HCT116 (cell line): ENCODE measurements around the gene MTHFD1L. TPM values are rescaled to one million over a fixed set of nuclear protein-coding genes. Genes with fewer than 3 reads are reported as not detected.

Experiments
- ATAC-seq: fragments of 200-7000 bp; cut with Tn5 transposase; 2 replicates; pipeline ENCODE4 v1.9.1; 2020; ENCODE audit warnings: mild to moderate bottlenecking, moderate library complexity
- BruUV-seq: library from RNA; stranded (reverse); fragments of 400-500 nt; replicated peaks from 2 replicates; lab custom pipeline; 2021; lab: Mats Ljungman, UMichigan
- CTCF ChIA-PET: fragments of 300-600 bp; sonication (Branson Sonifier 250); formaldehyde crosslinking; loops from one replicate; lab custom pipeline; 2021; ENCODE audit warnings: antibody characterized with exemption; lab: Charles Lee
- POLR2A ChIA-PET: fragments of 300-600, 350-600 bp; sonication (Branson Sonifier 250); formaldehyde crosslinking; loops from one replicate; lab custom pipeline; 2021; ENCODE audit warnings: antibody characterized with exemption; lab: Charles Lee
- RAD21 ChIA-PET, 2 experiments: fragments of 300-600 bp; sonication (Branson Sonifier 250); formaldehyde crosslinking; loops; one replicate each; lab custom pipeline; 2023; ENCODE audit warnings: low total read pairs in 2 of 2; ENCODE audit not compliant: uncharacterized antibody in 2 of 2, unreplicated experiment in 2 of 2, low non-redundant PET in 1 of 2; lab: Charles Lee
- DNase-seq: peaks from one replicate; pipeline ENCODE4 v3.0.0-alpha.2; 2010; ENCODE audit warnings: low read depth, low spot score
- H2AFZ ChIP-seq: fragments of 200-600 bp; shearing (Covaris generic), sonication (generic); 2 replicates; pipeline ENCODE4 v1.6.1; 2017; ENCODE audit warnings: low read depth, mixed run types, mixed read lengths, antibody characterized with exemption, low read length; ENCODE audit not compliant: poor library complexity, severe bottlenecking
- H3K27ac ChIP-seq: 2 replicates; pipeline ENCODE4 v1.5.1; 2012; ENCODE audit warnings: low read depth, low read length
- H3K27me3 ChIP-seq: fragments of 200-600 bp; sonication (generic); 2 replicates; pipeline ENCODE4 v1.6.1; 2016; ENCODE audit warnings: mixed run types, low read length, mixed read lengths; ENCODE audit not compliant: insufficient read depth
- H3K36me3 ChIP-seq, 2 experiments: fragments of 200-500 bp in 1 of 2; fragments of 200-600 bp in 1 of 2; sonication (Bioruptor generic) in 1 of 2; sonication (generic) in 1 of 2; 2 replicates each; pipeline versions ENCODE4 v1.5.1 to v1.6.1; 2014 to 2016; ENCODE audit warnings: low read length in 2 of 2, inconsistent platforms in 1 of 2, mixed read lengths in 1 of 2, mixed run types in 1 of 2; ENCODE audit not compliant: insufficient read depth in 2 of 2, control insufficient read depth in 1 of 2
- H3K4me1 ChIP-seq, 2 experiments: fragments of 200-600 bp in 1 of 2; sonication (generic) in 1 of 2; 2 replicates each; pipeline versions ENCODE4 v1.5.1 to v1.6.1; 2012 to 2017; ENCODE audit warnings: low read length in 2 of 2, inconsistent platforms in 1 of 2, mild to moderate bottlenecking in 1 of 2, mixed read lengths in 1 of 2, mixed run types in 1 of 2, moderate library complexity in 1 of 2; ENCODE audit not compliant: insufficient read depth in 2 of 2, control insufficient read depth in 1 of 2
- H3K4me2 ChIP-seq: fragments of 200-600 bp; sonication (generic); 2 replicates; pipeline ENCODE4 v1.6.1; 2017; ENCODE audit warnings: mixed run types, low read length, mixed read lengths
- H3K4me3 ChIP-seq, 2 experiments: fragments of 200-600 bp in 1 of 2; sonication (generic) in 1 of 2; replicated peaks in 1 of 2; 2 replicates each; pipeline ENCODE4 v1.5.1; 2011 to 2016; ENCODE audit warnings: low read length in 2 of 2, control low read depth in 1 of 2, low read depth in 1 of 2, mild to moderate bottlenecking in 1 of 2, mixed read lengths in 1 of 2, mixed run types in 1 of 2
- H3K79me2 ChIP-seq: fragments of 200-600 bp; sonication (generic); 2 replicates; pipeline ENCODE4 v1.6.1; 2017; ENCODE audit warnings: mild to moderate bottlenecking, mixed run types, low read length, moderate library complexity, mixed read lengths; ENCODE audit not compliant: insufficient read depth
- H3K9ac ChIP-seq: fragments of 200-600 bp; sonication (generic); 2 replicates; pipeline ENCODE4 v1.6.1; 2016; ENCODE audit warnings: low read length, mixed read lengths
- H3K9me2 ChIP-seq: fragments of 200-600 bp; sonication (generic), shearing (Covaris generic); 2 replicates; pipeline ENCODE4 v1.6.1; 2017; ENCODE audit warnings: mixed run types, mild to moderate bottlenecking, moderate library complexity; ENCODE audit not compliant: insufficient read depth
- H3K9me3 ChIP-seq, 2 experiments: fragments of 200-500 bp in 1 of 2; fragments of 200-600 bp in 1 of 2; sonication (Bioruptor generic) in 1 of 2; sonication (generic) in 1 of 2; 2 replicates each; pipeline ENCODE4 v1.6.1; 2014 to 2017; ENCODE audit warnings: low read length in 2 of 2, mixed read lengths in 2 of 2, inconsistent platforms in 1 of 2, low read depth in 1 of 2, mild to moderate bottlenecking in 1 of 2, mixed run types in 1 of 2, moderate library complexity in 1 of 2; ENCODE audit not compliant: control insufficient read depth in 1 of 2, insufficient read depth in 1 of 2
- H4K20me1 ChIP-seq: fragments of 200-600 bp; sonication (generic), shearing (Covaris generic); 2 replicates; pipeline ENCODE4 v1.6.1; 2017; ENCODE audit warnings: mixed run types, mild to moderate bottlenecking, moderate library complexity; ENCODE audit not compliant: insufficient read depth
- CBX3 ChIP-seq: IDR thresholded peaks from 2 replicates; pipeline ENCODE4 v1.6.1; 2012; ENCODE audit warnings: low read depth
- EGR1 ChIP-seq: IDR thresholded peaks from 2 replicates; pipeline ENCODE4 v1.6.1; 2012; ENCODE audit warnings: low read depth
- EZH2 ChIP-seq: fragments of 200-600 bp; sonication (generic); IDR thresholded peaks from 2 replicates; pipeline ENCODE4 v1.6.1; 2017; ENCODE audit warnings: antibody characterized with exemption, mixed run types
- POLR2A ChIP-seq: IDR thresholded peaks from 2 replicates; pipeline ENCODE4 v1.7.0; 2011; ENCODE audit warnings: borderline replicate concordance; ENCODE audit not compliant: insufficient read depth, insufficient read length; ENCODE audit errors: extremely low read depth
- POLR2AphosphoS5 ChIP-seq: IDR thresholded peaks from 2 replicates; pipeline ENCODE4 v1.6.1; 2011; ENCODE audit warnings: mild to moderate bottlenecking, low read depth, low read length, moderate library complexity
- SP1 ChIP-seq: IDR thresholded peaks from 2 replicates; pipeline ENCODE4 v1.6.1; 2012; ENCODE audit warnings: low read depth
- YY1 ChIP-seq: IDR thresholded peaks from 2 replicates; pipeline ENCODE4 v1.6.1; 2011; ENCODE audit warnings: low read length, low read depth, moderate library complexity, mild to moderate bottlenecking; ENCODE audit not compliant: insufficient replicate concordance; ENCODE audit errors: extremely low read depth
- ZNF274 ChIP-seq: fragments of 200-500 bp; sonication (Bioruptor generic); IDR thresholded peaks from 2 replicates; pipeline ENCODE4 v1.6.1; 2014; ENCODE audit warnings: mild to moderate bottlenecking, low read depth, low read length, inconsistent platforms
- intact Hi-C: fragments of 100-400 bp; cut with micrococcal nuclease; formaldehyde crosslinking; loops from 2 replicates; pipeline ENCODE4 v1.10.0; 2022
- total RNA-seq: library from RNA; stranded (reverse); gene quantifications from one replicate; pipeline ENCODE4 v1.2.1, GENCODE V29; 2021; ENCODE audit not compliant: unreplicated experiment
- TF ChIP-seq, protein P1 (sequence below): IDR thresholded peaks from 2 replicates; pipeline ENCODE4 v1.6.1; 2011; ENCODE audit warnings: mild to moderate bottlenecking, low read length, moderate library complexity; ENCODE audit not compliant: insufficient replicate concordance; ENCODE audit errors: extremely low read depth
- TF ChIP-seq, protein P2 (sequence below), 3 experiments: fragments of 200-600 bp in 1 of 3; sonication (generic) in 1 of 3; IDR thresholded peaks in 2 of 3; conservative IDR thresholded peaks in 1 of 3; 2 replicates each; pipeline ENCODE4 v1.5.1; 2012 to 2017; ENCODE audit warnings: low read depth in 2 of 3, low read length in 2 of 3, antibody characterized with exemption in 1 of 3, borderline replicate concordance in 1 of 3, control low read depth in 1 of 3, mild to moderate bottlenecking in 1 of 3, mixed read lengths in 1 of 3, mixed run types in 1 of 3, moderate library complexity in 1 of 3; ENCODE audit not compliant: insufficient read depth in 1 of 3

MTHFD1L gene
- total RNA-seq, 1 experiment from 2014 or later = 127 TPM

DNA sequence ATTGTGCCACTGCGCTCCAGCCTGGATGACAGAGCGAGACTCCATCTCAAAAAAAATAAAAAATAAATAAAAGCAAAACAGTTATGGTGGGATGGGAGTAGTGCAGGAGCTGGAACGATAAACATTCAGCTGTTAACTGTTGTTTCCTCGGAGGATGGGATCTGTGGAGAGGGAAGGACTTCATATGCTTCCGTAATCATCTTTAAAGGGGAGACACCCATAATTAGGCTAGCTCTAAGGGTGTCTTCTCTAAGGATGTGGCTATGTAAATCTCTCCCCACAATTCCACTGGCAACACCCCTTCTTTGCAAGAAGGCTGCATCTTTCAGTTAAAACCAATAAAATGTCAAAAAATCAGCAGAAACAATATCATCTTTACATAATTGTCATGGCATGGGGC is 42.6 kb upstream of the MTHFD1L start:
- DNase-seq = no peak
- no peak overlapping the region for H2AFZ ChIP-seq
- H3K27me3 ChIP-seq = no peaks in the 10 kb centered on the region
- intact Hi-C loops = no loop called here
- no peaks in the 10 kb centered on the region for H3K9me2 ChIP-seq
- H3K9ac ChIP-seq = no peak overlapping the region
- ChIA-PET CTCF (interaction anchor here (1.7 kb wide), 1 partner anchor 8 kb away, joined by 6 read pairs; no protein-coding TSS in a partner anchor), RAD21 (no interaction called here), POLR2A (no interaction called here)
- no peak overlapping the region for H3K4me2 ChIP-seq
- no peak overlapping the region for H3K4me3 ChIP-seq
- ATAC-seq = no peak
- no peak overlapping the region for H3K27ac ChIP-seq
- TF ChIP-seq POLR2A (no peak), ZNF274 (no peak), YY1 (no peak), EZH2 (no peak), SP1 (no peak), CBX3 (no peak), EGR1 (no peak), POLR2AphosphoS5 (no peak)
- TF ChIP-seq, protein P1, sequence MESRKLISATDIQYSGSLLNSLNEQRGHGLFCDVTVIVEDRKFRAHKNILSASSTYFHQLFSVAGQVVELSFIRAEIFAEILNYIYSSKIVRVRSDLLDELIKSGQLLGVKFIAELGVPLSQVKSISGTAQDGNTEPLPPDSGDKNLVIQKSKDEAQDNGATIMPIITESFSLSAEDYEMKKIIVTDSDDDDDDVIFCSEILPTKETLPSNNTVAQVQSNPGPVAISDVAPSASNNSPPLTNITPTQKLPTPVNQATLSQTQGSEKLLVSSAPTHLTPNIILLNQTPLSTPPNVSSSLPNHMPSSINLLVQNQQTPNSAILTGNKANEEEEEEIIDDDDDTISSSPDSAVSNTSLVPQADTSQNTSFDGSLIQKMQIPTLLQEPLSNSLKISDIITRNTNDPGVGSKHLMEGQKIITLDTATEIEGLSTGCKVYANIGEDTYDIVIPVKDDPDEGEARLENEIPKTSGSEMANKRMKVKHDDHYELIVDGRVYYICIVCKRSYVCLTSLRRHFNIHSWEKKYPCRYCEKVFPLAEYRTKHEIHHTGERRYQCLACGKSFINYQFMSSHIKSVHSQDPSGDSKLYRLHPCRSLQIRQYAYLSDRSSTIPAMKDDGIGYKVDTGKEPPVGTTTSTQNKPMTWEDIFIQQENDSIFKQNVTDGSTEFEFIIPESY = no peak
- TF ChIP-seq, protein P2, sequence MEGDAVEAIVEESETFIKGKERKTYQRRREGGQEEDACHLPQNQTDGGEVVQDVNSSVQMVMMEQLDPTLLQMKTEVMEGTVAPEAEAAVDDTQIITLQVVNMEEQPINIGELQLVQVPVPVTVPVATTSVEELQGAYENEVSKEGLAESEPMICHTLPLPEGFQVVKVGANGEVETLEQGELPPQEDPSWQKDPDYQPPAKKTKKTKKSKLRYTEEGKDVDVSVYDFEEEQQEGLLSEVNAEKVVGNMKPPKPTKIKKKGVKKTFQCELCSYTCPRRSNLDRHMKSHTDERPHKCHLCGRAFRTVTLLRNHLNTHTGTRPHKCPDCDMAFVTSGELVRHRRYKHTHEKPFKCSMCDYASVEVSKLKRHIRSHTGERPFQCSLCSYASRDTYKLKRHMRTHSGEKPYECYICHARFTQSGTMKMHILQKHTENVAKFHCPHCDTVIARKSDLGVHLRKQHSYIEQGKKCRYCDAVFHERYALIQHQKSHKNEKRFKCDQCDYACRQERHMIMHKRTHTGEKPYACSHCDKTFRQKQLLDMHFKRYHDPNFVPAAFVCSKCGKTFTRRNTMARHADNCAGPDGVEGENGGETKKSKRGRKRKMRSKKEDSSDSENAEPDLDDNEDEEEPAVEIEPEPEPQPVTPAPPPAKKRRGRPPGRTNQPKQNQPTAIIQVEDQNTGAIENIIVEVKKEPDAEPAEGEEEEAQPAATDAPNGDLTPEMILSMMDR (IDR thresholded peaks at IDR 0.05 in 2 of 3, conservative IDR thresholded peaks at IDR 0.05 in 1 of 3; ENCODE audit: borderline replicate concordance in 1 of 3, insufficient read depth in 1 of 3, low read depth in 2 of 3, low read length in 2 of 3) = no peak
- no peaks in the 10 kb centered on the region for H4K20me1 ChIP-seq
- BruUV-seq = no TSS peak
- no peaks in the 10 kb centered on the region for H3K79me2 ChIP-seq
- H3K9me3 ChIP-seq = no peaks in the 10 kb centered on the region
- H3K36me3 ChIP-seq = no peaks in the 10 kb centered on the region
- no peaks in the 10 kb centered on the region; a peak in 1 of 4 replicates for H3K4me1 ChIP-seq
